B cell (primary cell): ENCODE results near the gene ADAMTS2. TPM values are rescaled to one million over a fixed set of nuclear protein-coding genes. Genes with fewer than 3 reads are reported as not detected.

ENCODE experiments used
- ATAC-seq: fragments of 200-7000 bp; cut with Tn5 transposase; one replicate; pipeline ENCODE4 v1.10.0; 2021; ENCODE audit warnings: low read depth, mild to moderate bottlenecking, moderate number of reproducible peaks, moderate library complexity
- CTCF ChIA-PET: fragments of 350-600 bp; sonication (Branson Sonifier 250); formaldehyde crosslinking; loops from one replicate; lab custom pipeline; 2021; ENCODE audit warnings: antibody characterized with exemption, inconsistent platforms; lab: Charles Lee
- POLR2A ChIA-PET: fragments of 350-600 bp; sonication (Branson Sonifier 250); formaldehyde crosslinking; loops from one replicate; lab custom pipeline; 2021; ENCODE audit warnings: antibody characterized with exemption; lab: Charles Lee
- DNase-seq: peaks from one replicate; pipeline ENCODE4 v3.0.0; 2013
- H2AFZ ChIP-seq: 2 replicates; pipeline ENCODE4 v1.6.1; 2012; ENCODE audit warnings: mild to moderate bottlenecking, low read depth, low read length; ENCODE audit not compliant: insufficient read depth, poor library complexity, severe bottlenecking
- H3K27ac ChIP-seq, 2 donors: 1 replicate in 1 of 2; 2 replicates in 1 of 2; pipeline ENCODE4 v1.5.1; 2012 to 2013; ENCODE audit warnings: low read length in 2 of 2, mild to moderate bottlenecking in 2 of 2, moderate library complexity in 1 of 2
- H3K27me3 ChIP-seq, 4 experiments: fragments of 200-600 bp in 1 of 4; sonication (generic) in 1 of 4; replicated peaks in 1 of 4; 1 replicate in 2 of 4; 2 replicates in 2 of 4; pipeline versions ENCODE4 v1.6.1 to v1.7.0; 2013 to 2016; ENCODE audit warnings: low read length in 3 of 4, mild to moderate bottlenecking in 2 of 4, mixed read lengths in 1 of 4, moderate library complexity in 1 of 4; ENCODE audit not compliant: insufficient read depth in 4 of 4, control insufficient read depth in 3 of 4; ENCODE audit errors: control extremely low read depth in 1 of 4
- H3K36me3 ChIP-seq, 2 experiments: replicated peaks in 1 of 2; 1 replicate in 1 of 2; 2 replicates in 1 of 2; pipeline versions ENCODE4 v1.6.1 to v1.7.1; 2013; ENCODE audit warnings: low read length in 1 of 2; ENCODE audit not compliant: insufficient read depth in 2 of 2, control insufficient read depth in 1 of 2; ENCODE audit errors: control extremely low read depth in 1 of 2, extremely low read depth in 1 of 2
- H3K4me1 ChIP-seq, 2 donors: fragments of 200-600 bp in 1 of 2; sonication (generic) in 1 of 2; 1 replicate in 1 of 2; 2 replicates in 1 of 2; pipeline versions ENCODE4 v1.5.1 to v1.6.1; 2013 to 2017; ENCODE audit warnings: low read length in 2 of 2; ENCODE audit not compliant: control insufficient read depth in 2 of 2, insufficient read depth in 2 of 2
- H3K4me2 ChIP-seq: replicated peaks from 2 replicates; pipeline ENCODE3; 2012; ENCODE audit warnings: mild to moderate bottlenecking, low read depth, low read length; ENCODE audit not compliant: poor library complexity, severe bottlenecking
- H3K4me3 ChIP-seq, 5 experiments: fragments of 200-600 bp in 1 of 5; sonication (generic) in 1 of 5; 1 replicate in 3 of 5; 2 replicates in 2 of 5; pipeline versions ENCODE4 v1.5.1 to v1.7.0; 2011 to 2016; ENCODE audit warnings: low read length in 4 of 5, mild to moderate bottlenecking in 4 of 5, low read depth in 2 of 5, control low read depth in 1 of 5, moderate library complexity in 1 of 5; ENCODE audit not compliant: insufficient read depth in 1 of 5; ENCODE audit errors: control extremely low read depth in 1 of 5, extremely low read depth in 1 of 5
- H3K79me2 ChIP-seq: fragments of 200-600 bp; sonication (generic); one replicate; pipeline ENCODE4 v1.6.0; 2016; ENCODE audit warnings: low read length; ENCODE audit not compliant: control insufficient read depth, insufficient read depth
- H3K9ac ChIP-seq: fragments of 200-600 bp; sonication (generic); 2 replicates; pipeline ENCODE4 v1.6.1; 2017; ENCODE audit warnings: mild to moderate bottlenecking, low read length, moderate library complexity
- H3K9me3 ChIP-seq, 3 donors: one replicate each; pipeline versions ENCODE4 v1.6.1 to v1.7.1; 2013; ENCODE audit warnings: low read length in 2 of 3; ENCODE audit not compliant: control insufficient read depth in 2 of 3, insufficient read depth in 1 of 3; ENCODE audit errors: control extremely low read depth in 1 of 3
- H4K20me1 ChIP-seq: 2 replicates; pipeline ENCODE4 v1.6.0; 2012; ENCODE audit warnings: mild to moderate bottlenecking, low read length; ENCODE audit not compliant: insufficient read depth, control insufficient read depth, poor library complexity, severe bottlenecking
- H3K27ac Mint-ChIP-seq: one replicate; pipeline ENCODE4 v1.8.0; 2021; ENCODE audit warnings: mixed read lengths
- H3K27me3 Mint-ChIP-seq: one replicate; pipeline ENCODE4 v1.8.0; 2021; ENCODE audit warnings: mixed read lengths
- H3K4me1 Mint-ChIP-seq: one replicate; pipeline ENCODE4 v1.8.0; 2021; ENCODE audit warnings: mixed read lengths
- H3K4me3 Mint-ChIP-seq: one replicate; pipeline ENCODE4 v1.8.0; 2021; ENCODE audit warnings: mixed read lengths
- H3K9me3 Mint-ChIP-seq: one replicate; pipeline ENCODE4 v1.8.0; 2022; ENCODE audit warnings: mixed read lengths; ENCODE audit not compliant: insufficient read depth
- EZH2 ChIP-seq: IDR thresholded peaks from 2 replicates; pipeline ENCODE4 v1.6.1; 2012; ENCODE audit warnings: borderline replicate concordance, low read depth, mild to moderate bottlenecking, moderate library complexity, low read length; ENCODE audit not compliant: insufficient read depth, poor library complexity, severe bottlenecking
- WGBS: methylation state at CpG from one replicate; pipeline ENCODE4 v1.1.5; 2013; ENCODE audit warnings: missing lambda C conversion rate; ENCODE audit not compliant: insufficient coverage; 5-methylcytosine and 5-hydroxymethylcytosine counted together
- intact Hi-C: fragments of 100-400 bp; cut with micrococcal nuclease; formaldehyde crosslinking; loops from one replicate; pipeline ENCODE4 v1.10.0; 2022
- polyA plus RNA-seq: library from polyadenylated mRNA; depleted of rRNA; stranded (reverse); fragments of >200 nt; gene quantifications from 2 replicates; pipeline ENCODE4 v1.2.3, GENCODE V29; 2012
- total RNA-seq, 2 donors: library from RNA; stranded (reverse); fragments of 120-200 nt in 1 of 2; gene quantifications; 1 replicate in 1 of 2; 2 replicates in 1 of 2; pipeline versions ENCODE4 v1.2.3 to v1.2.4, GENCODE V29; 2013 to 2022
- TF ChIP-seq, protein P1 (sequence below): fragments of 200-600 bp; IDR thresholded peaks from one replicate; pipeline ENCODE4 v1.8.0; 2022; ENCODE audit warnings: antibody characterized with exemption, mild to moderate bottlenecking

ADAMTS2 gene
- total and polyA plus RNA-seq, 2 donors (not counting 1 experiment from before 2014, with no cell fraction given) = not detected

DNA sequence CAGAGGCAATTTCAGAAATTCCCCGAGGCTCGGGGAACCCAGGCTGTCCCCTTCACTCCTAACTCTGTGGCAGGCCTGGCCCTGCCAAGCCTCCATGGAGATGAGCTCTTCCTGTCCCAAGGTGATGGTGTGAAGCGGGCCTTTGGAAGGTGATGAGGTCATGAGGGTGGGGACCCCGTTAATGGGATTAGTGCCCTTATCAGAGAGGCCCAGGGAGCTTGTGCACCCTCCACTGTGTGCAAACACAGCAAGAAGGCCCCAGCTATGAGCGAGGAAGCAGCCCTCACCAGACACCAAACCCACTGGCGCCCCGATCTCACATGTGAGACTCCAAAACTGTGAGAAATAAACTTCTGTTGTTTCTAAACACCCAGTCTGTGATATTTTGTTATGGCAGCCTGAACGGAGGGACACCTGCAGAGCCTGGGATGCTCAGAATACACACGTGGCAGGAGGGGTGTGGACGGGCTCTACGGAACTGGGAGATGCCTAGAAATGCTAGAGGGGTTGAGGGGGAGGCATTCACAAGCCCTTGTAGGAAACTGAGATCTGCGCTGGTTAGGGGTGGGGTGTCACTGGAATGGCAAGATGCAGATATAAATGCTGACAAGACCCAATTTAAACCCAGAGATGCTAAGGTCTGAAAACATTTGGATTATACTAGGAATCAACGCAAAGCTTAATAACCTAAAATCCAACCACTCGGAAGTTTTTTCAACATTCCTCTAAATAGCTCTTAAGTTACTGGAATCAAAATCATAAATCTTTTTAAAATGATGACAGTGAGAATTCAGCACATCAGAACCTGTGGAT, 46.9 kb downstream of the ADAMTS2 start:
- no peak overlapping the region for H3K27ac Mint-ChIP-seq
- POLR2A ChIA-PET = no interaction called here
- no peaks in the 10 kb centered on the region for H3K27me3 ChIP-seq
- intact Hi-C loops = no loop called here
- CTCF ChIA-PET = no interaction called here
- H3K4me1 ChIP-seq = no peaks in the 10 kb centered on the region
- ATAC-seq (no peak), DNase-seq (no peak)
- WGBS = 81% methylated on average over 4 of the region's 14 CpGs
- no peak overlapping the region for H3K4me2 ChIP-seq
- H4K20me1 ChIP-seq = no peaks in the 10 kb centered on the region
- peaks cover 0 to 26% (median 0%) of the 10 kb centered on the region in 3 donors for H3K9me3 ChIP-seq
- no peak overlapping the region for H3K27ac ChIP-seq
- H3K27me3 Mint-ChIP-seq = no peaks in the 10 kb centered on the region
- TF ChIP-seq EZH2 = no peak
- TF ChIP-seq, protein P1, sequence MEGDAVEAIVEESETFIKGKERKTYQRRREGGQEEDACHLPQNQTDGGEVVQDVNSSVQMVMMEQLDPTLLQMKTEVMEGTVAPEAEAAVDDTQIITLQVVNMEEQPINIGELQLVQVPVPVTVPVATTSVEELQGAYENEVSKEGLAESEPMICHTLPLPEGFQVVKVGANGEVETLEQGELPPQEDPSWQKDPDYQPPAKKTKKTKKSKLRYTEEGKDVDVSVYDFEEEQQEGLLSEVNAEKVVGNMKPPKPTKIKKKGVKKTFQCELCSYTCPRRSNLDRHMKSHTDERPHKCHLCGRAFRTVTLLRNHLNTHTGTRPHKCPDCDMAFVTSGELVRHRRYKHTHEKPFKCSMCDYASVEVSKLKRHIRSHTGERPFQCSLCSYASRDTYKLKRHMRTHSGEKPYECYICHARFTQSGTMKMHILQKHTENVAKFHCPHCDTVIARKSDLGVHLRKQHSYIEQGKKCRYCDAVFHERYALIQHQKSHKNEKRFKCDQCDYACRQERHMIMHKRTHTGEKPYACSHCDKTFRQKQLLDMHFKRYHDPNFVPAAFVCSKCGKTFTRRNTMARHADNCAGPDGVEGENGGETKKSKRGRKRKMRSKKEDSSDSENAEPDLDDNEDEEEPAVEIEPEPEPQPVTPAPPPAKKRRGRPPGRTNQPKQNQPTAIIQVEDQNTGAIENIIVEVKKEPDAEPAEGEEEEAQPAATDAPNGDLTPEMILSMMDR = no peak
- H3K4me1 Mint-ChIP-seq = no peaks in the 10 kb centered on the region
- no peak overlapping the region for H3K9ac ChIP-seq
- no peaks in the 10 kb centered on the region for H3K79me2 ChIP-seq
- H3K9me3 Mint-ChIP-seq = peaks cover 3% of the 10 kb centered on the region
- no peak overlapping the region for H2AFZ ChIP-seq
- H3K36me3 ChIP-seq = no peaks in the 10 kb centered on the region
- H3K4me3 ChIP-seq = no peak overlapping the region
- no peak overlapping the region for H3K4me3 Mint-ChIP-seq

DNA sequence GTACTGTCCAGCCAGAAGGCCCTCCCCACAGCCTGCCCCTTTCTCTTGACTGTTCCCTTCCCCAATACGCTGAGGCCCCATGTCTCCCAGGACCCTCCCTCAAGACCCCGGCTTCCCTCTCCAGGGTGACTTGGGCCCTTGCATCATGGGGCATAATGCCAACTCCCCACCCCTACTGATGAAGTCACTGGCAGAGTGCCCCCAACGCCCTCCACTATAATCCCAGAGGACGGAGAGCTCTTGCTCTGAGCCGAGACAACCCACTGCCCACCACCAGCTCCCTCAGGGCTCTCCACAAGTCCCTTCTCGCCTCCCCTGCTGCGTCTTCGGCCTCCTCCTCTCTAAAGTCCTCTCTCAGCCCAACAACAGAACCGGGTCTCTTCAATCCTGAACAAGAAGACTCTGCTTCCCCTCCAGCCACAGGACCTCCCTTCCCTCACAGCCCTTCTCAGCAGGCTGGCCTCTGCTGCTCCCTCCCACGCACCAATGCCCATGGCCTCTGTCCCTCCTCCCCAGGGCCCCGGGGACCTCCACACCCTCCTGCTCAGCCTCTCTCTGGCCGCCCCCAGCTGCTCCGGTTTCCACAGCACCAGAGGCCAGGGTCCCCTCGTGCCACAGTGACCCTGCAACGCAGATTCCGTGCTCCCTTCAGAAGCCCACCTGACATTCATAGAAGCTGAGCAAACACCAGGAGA, 47.6 kb downstream of the ADAMTS2 start:
- H3K27me3 ChIP-seq = no peaks in the 10 kb centered on the region
- H3K27ac Mint-ChIP-seq = no peak overlapping the region
- no peak for TF ChIP-seq EZH2
- TF ChIP-seq, protein P1 = no peak
- no peak overlapping the region for H3K9ac ChIP-seq
- no peaks in the 10 kb centered on the region for H3K4me1 ChIP-seq
- POLR2A ChIA-PET = no interaction called here
- CTCF ChIA-PET = no interaction called here
- ATAC-seq = no peak
- H3K79me2 ChIP-seq = no peaks in the 10 kb centered on the region
- H3K4me3 ChIP-seq = no peak overlapping the region
- no peak overlapping the region for H2AFZ ChIP-seq
- no peak for DNase-seq
- no peak overlapping the region for H3K4me3 Mint-ChIP-seq
- WGBS = 92% methylated on average over 16 of the region's 16 CpGs
- H3K4me2 ChIP-seq = no peak overlapping the region
- H3K27me3 Mint-ChIP-seq = no peaks in the 10 kb centered on the region
- peaks cover 3% of the 10 kb centered on the region for H3K9me3 Mint-ChIP-seq
- no peaks in the 10 kb centered on the region for H4K20me1 ChIP-seq
- no peak overlapping the region for H3K27ac ChIP-seq
- H3K36me3 ChIP-seq = no peaks in the 10 kb centered on the region
- H3K4me1 Mint-ChIP-seq = no peaks in the 10 kb centered on the region
- intact Hi-C loops = no loop called here
- H3K9me3 ChIP-seq = peaks cover 0 to 21% (median 0%) of the 10 kb centered on the region in 3 donors
